ENCODE data around the gene POSTN.
"Not testable (repeated sequence)": the region's sequence is repeated elsewhere in the genome, so short reads cannot be mapped to it uniquely, and the experiment has no call there.

POSTN gene

GRCh38 chr13:37597477-37598025, 1.0 kb downstream of the POSTN start:
- DNase-seq (ENCODE audit: low spot score): no peak

- no peak for DNase-seq (ENCODE audit: low spot score)
Measured at GRCh38 chr13:37596805-37597204, 1.8 kb downstream of the POSTN start.

- peak; percentile 9 for DNase-seq (ENCODE audit: low spot score)
Measured at GRCh38 chr13:37595162-37595561, 3.4 kb downstream of the POSTN start.

- no peak for DNase-seq (ENCODE audit: low spot score)
Measured at GRCh38 chr13:37594550-37594949, 4.0 kb downstream of the POSTN start.

GRCh38 chr13:37589381-37589780, 9.2 kb downstream of the POSTN start:
- DNase-seq (ENCODE audit: low spot score): not testable (repeated sequence)

- no peak for DNase-seq (ENCODE audit: low spot score)
Measured at GRCh38 chr13:37587236-37587635, 11.3 kb downstream of the POSTN start.

GRCh38 chr13:37586164-37586563, 12.4 kb downstream of the POSTN start:
- no peak for DNase-seq (ENCODE audit: low spot score)

GRCh38 chr13:37585541-37585940, 13.0 kb downstream of the POSTN start:
- DNase-seq (ENCODE audit: low spot score): no peak

GRCh38 chr13:37576601-37577000, 22.0 kb downstream of the POSTN start:
- no peak for DNase-seq (ENCODE audit: low spot score)

- no peak for DNase-seq (ENCODE audit: low spot score)
Measured at GRCh38 chr13:37565425-37565824, 33.1 kb downstream of the POSTN start.

- DNase-seq (ENCODE audit: low spot score): peak; percentile 13
Measured at GRCh38 chr13:37561031-37561430, 37.5 kb downstream of the POSTN start.

GRCh38 chr13:37560526-37560925, 38.0 kb downstream of the POSTN start:
- DNase-seq (ENCODE audit: low spot score): no peak

GRCh38 chr13:37558766-37559165, 39.8 kb downstream of the POSTN start:
- not testable (repeated sequence) for DNase-seq (ENCODE audit: low spot score)

- DNase-seq (ENCODE audit: low spot score): no peak
Measured at GRCh38 chr13:37546087-37546486, 52.5 kb downstream of the POSTN start.

GRCh38 chr13:37544995-37545394, 53.6 kb downstream of the POSTN start:
- DNase-seq (ENCODE audit: low spot score): no peak

GRCh38 chr13:37539976-37540605, 58.5 kb downstream of the POSTN start:
- peak; percentile 76 for DNase-seq (ENCODE audit: low spot score)

GRCh38 chr13:37539170-37539569, 59.4 kb downstream of the POSTN start:
- DNase-seq (ENCODE audit: low spot score): no peak

- no peak for DNase-seq (ENCODE audit: low spot score)
Measured at GRCh38 chr13:37535501-37535900, 63.1 kb downstream of the POSTN start.

GRCh38 chr13:37534676-37535075, 63.9 kb downstream of the POSTN start:
- DNase-seq (ENCODE audit: low spot score): no peak

- DNase-seq (ENCODE audit: low spot score): peak; percentile 45
Measured at GRCh38 chr13:37534181-37534580, 64.4 kb downstream of the POSTN start.

GRCh38 chr13:37531049-37531448, 67.5 kb downstream of the POSTN start:
- DNase-seq (ENCODE audit: low spot score): no peak

- DNase-seq (ENCODE audit: low spot score): no peak
Measured at GRCh38 chr13:37529751-37530385, 68.7 kb downstream of the POSTN start.

GRCh38 chr13:37526710-37527473, 71.7 kb downstream of the POSTN start:
- peak; percentile 73 for DNase-seq (ENCODE audit: low spot score)

Measured in AG20443 (cell line).